ENCODE measurements around the gene RICTOR.

DNA sequence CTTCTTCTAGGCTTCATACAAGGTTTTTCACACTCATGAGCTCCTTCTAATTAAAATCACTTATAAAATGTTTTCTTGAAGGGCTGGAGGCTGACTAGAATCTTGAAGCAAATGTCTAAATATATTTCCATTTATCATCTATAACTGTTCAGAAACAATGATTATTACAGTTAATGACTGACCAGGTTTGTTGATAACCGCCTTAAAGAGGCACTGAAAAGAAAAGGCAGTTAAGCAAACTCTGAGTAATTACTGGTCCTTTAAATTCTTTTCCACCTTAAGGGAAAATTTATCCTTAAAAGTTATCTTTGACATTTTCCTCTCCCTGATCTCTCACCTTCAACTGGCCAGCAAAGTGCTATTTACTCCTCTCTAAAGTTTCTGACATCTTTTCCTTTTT, 43.2 kb downstream of the RICTOR start:
- TF ChIP-seq CTCF (IDR thresholded peaks at IDR 0.05) (no peak), POLR2A (IDR thresholded peaks at IDR 0.05) (no peak)
